GM21526 (cell line): Measurements from ENCODE around the gene IPO11.

Source experiments
- ATAC-seq: cut with Tn5 transposase; IDR thresholded peaks from one replicate; pipeline ENCODE4 v1.9.1; 2021; ENCODE audit warnings: moderate library complexity; ENCODE audit not compliant: unreplicated experiment, low FRiP score

The IPO11 gene

DNA sequence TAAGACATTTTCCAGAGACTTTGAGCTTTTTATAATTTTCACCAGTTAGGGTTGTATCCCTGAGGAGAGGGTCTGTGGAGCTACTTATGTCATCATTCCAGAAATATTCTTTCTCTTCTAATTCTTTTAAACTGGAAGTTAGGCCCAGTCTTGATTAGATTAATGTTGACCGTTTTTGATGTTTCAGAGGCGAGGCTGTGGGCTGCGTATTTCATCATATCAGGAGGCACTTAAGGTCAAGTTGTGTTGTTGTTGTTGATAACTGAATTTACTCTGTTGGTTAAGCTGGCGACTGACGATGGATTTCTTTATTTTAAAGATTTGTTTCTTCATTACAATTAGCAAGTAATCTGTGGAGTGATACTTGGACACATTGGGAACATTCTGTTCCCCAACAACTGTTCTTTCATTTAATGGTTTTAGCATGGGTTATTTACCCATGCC is 20.1 kb downstream of the IPO11 start:
- no peak for ATAC-seq

DNA sequence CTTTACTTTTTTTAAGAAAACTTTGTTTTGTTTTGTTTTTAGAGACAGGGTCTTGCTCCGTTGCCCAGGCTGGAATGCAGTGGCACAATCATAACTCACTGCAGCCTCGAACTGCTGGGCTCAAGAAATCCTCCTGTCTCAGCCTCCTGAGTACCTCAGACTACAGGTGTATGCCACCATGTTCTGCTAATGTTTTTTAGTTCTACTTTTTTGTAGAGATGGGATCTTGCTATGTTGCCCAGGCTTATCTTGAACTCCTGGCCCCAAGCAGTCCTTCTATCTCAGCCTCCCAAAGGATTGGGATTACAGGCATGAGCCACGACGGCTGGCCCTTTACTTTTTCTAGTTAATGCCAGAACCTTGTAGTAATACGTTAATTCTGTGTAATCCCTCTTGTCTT is 36.0 kb downstream of the IPO11 start:
- no peak for ATAC-seq

DNA sequence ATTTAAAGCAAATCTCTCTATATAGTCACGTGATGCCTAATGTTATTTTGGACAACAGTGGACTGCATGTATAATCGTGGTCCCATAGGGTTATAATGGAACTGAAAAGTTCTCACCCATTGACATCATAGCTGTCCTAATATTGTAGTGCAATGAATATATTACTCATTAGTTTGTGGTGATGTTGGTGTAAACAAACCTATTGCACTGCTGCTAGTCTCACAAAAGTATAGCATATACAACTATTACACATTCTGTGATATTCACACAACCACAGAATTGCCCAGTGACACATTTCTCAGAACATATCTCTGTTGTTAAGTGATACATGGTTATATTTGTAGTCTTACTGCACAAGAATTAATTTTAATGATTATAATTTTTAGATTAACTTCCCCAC is 37.7 kb downstream of the IPO11 start:
- no peak for ATAC-seq

DNA sequence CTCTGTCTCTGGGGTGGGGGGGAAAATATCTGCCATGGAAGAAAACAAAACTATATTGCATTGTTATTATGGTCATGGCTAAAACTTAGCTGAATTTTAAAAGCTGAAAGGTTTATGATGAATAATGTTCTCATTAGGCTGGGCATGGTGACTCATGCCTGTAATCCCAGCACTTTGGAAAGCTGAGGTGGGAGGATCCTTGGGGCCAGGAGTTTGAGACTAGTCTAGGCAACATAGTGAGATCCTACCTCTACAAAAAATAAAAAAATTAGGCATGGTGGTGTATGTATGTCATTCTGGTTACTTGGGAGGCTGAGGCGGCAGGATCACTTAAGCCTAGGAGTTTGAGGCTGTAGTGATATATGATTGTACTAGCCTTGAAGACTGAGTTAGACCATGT is 44.5 kb downstream of the IPO11 start:
- no peak for ATAC-seq

DNA sequence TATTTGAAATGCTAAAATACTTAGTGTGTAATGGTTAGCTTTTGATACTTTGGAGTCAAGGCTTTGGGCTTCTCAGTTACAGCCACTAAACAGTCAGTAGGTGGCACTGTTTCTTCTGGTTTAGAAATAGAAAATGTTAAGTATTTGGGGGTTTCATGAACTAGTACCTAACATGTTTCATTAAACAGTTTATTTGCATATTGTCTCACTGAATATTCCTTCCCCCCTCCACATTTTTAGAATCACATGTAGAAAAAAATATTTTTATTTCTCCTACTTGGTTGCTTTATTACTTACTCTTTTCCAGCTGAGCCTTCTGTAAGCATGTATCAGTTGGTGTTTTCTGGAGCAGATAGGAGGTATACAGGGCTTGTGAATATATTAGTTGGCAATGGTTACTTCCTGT is 48.0 kb downstream of the IPO11 start:
- ATAC-seq: peak; percentile 79

DNA sequence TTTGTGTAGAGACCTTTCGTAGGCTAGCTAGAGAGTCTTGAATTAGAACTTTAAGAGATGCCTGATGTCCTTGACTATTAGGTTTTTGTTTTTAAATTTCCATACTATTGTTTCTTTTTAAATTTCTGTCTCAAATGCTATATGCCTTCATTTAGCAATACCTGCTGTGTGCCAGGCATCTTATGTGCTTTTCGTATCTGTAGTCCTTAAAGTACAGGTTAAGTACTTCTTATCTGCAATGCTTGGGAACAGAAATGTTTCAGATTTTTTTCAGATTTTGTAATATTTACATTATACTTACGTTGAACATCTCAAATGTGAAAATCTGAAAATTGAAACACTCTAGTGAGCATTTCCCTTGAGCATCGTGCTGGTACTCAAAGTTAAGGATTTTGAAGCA is 49.0 kb downstream of the IPO11 start:
- ATAC-seq: no peak

DNA sequence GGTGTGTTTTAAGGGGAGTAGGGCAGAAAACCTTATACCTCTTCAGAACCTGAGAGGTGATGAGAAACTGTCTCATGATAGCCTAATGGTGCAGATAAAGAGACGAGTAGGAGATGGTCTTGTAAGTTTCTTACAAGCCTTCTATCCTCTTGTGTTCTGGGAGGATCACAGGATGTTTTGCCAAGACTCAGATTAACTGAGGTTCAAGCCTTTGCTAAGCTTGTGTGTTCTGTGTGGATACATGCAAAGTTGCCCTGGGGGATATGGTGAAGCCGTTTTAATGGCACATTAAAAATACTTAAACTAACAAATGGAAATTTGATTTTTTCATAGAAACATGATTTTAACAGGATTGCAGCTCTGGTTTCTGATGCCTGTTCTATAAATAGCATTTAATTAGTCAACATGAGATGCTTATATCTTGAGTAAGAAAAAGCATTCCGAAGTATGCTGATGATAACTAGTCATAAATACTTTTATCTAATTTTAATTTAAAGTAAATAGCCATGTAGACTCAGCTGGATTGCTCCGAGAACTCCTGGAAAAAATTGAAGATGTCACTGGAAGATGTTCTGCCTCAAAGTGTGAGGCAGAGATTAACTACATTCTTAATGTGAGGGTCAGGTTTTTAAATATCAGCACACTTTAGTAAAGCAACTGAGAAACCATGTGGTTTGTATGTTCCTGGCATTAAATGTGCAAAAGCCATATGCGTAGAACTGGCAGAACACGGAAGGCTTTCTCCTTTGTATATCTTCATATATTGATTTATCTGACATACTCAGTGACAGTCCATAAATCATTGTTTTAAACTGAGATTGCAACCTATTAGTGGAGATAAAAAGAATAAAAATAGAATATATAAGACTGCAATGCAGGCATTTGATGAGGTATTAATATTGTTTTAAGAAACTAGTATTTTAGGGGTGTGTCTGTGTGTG is 53.7 kb downstream of the IPO11 start:
- ATAC-seq: no peak

DNA sequence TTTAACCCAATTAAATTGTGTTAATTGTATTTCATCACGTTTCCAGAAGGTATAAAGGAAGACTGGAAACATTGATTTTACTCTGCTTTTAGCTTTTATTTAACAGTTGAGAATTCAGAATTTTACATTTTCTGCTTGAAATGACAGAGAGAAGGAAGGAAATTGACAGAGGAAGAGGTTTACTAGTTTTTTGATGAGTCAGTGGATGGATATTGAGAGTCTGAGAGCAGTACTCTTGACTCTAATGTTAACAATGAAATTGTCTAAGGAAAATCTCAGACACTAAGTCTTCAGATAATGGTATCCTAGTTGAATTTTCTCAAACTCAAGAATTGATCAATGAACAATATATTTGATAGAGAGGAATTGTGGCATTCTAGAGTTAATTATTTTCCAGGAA is 60.6 kb downstream of the IPO11 start:
- ATAC-seq: no peak

DNA sequence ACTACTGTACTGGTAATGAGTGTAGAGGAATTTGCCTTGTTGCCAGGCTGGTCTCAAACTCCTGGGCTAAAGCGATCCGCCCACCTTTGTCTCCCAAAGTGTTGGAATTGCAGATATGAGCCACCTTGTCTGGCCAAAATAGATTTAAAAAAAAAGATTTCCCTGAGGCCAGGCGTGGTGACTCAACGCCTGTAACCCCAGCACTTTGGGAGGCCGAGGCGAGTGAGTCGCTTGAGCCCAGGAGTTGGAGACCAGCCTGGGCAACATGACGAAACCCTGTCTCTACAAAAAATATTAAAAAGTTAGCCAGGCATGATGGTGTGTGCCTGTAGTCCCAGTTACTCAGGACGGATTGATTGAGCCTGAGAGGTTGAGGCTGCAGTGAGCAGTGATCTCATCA is 62.5 kb downstream of the IPO11 start:
- ATAC-seq: no peak

DNA sequence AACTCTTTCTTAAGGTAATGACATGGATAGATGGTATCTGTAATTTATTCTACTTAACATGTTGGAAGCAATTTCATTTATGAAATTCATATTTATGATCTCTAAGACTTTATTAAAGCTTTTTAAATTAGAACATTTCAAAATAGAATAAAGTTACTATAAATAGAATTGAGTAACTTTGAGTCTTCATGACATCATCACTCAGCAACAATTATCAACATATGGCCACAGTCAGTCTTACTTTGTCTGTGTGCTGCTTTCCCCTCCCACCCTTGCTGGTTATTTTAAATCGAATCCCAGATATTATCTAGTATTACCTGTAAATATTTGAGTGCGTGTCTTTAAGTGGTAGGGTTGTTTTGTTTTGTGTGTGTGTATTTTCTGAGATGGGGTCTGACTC is 65.2 kb downstream of the IPO11 start:
- ATAC-seq: no peak

DNA sequence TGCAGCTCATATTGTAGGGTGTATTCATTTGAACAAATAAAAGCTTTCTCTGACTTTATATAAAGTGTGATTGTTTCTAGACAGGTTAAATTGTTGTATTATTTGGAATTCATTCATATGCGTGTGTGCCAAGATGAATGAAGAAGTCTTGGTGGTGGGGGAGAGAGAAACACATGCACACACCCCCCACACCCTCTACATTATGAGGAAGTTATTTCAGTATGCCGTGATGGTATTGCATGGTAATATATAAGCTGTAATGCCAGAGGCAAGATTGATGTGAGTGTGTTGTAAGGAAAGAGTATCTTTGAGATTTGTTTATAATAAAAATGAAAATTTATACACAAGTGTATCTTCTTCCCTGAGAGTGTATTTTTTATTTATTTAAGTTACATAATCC is 71.0 kb downstream of the IPO11 start:
- no peak for ATAC-seq

DNA sequence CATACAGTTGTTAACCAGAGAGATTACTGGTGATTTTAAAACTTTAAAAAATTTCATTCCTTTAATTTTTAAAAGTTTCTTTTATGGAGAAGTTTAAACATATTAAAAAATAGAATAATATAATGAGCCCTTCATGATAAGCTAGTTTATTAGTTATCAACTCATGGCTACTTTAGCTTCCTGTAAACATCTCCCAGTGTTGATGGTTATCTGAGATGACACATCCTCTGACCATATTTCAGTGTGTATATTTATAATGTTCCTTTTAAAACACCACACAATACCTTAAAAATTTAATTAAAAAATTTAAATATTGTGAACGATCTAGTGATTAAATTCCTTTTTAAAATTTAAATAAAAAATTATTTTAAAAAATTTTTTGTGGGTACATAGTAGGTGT is 74.1 kb downstream of the IPO11 start:
- ATAC-seq: no peak

DNA sequence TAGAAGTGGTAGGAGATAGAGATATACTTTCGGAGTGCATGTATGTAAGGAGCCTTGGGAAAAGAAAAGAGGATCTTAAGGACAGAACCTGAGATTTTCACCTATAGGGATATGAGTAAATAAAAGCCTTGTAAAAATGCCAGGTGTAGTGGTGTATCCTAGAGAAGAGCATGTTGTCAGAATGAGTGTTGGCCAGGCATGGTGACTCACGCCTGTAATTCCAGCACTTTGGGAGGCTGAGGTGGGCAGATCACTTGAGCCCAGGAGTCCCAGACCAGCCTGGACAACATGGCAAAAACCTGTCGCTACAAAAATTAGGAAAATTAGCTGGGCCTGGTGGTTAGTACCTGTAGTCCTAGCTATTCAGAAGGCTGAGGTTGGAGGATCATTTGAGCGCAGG is 76.0 kb downstream of the IPO11 start:
- no peak for ATAC-seq

DNA sequence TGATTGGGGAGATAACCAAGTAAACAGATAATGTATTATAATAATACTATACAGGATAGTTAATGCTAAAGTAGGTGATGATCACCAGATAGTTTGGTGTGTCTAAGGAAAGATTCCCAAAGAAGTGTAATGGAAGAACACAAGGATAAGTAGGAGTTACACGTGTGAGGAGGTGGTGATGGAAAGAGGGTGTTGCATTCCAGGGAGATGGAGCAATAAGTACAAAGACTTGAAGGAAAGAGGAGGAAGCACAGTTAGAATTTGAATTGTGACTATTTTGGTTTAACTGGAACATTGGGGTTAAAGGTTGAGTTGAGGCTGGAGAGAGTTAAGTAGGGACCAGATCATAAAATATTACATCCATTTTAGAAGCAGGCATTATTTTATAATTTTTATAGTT is 76.9 kb downstream of the IPO11 start:
- no peak for ATAC-seq

DNA sequence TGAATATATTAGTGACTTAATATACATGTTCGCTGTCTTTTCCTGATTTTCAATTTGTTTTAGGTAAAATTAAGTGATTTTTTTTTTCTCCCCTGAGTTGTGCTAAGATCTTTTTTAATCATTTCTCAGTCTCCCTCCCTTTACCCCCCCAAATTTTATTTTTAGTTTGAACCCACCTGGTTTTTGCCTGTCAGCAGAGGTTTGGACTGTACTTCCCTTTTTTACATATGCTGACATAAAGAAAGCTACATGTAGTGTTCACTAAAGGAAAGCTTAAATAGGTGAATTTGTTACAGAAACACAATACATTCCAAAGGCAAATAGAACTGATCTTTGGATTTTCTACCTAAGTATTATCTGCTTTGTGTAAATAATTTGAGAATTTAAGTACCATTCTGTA is 82.2 kb downstream of the IPO11 start:
- ATAC-seq: no peak

DNA sequence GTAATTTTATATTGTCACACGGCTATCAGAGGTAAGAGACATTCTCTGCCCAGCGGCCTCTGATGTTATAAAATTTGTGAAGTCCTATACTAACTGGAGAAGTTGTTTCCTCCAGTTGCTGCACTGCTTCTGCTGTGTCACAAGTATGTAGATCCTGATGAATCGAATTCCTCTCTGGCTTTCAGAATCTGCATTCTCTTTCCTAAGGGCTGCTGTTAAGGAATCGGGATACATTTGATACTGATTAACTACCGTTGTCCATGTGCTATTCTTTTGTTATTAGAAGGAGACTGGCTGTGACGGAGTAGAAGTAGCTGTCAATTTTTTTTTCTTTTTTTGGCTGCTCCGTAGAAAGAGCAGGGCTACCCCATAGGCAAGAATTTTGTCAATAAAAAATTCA is 84.3 kb downstream of the IPO11 start:
- no peak for ATAC-seq

DNA sequence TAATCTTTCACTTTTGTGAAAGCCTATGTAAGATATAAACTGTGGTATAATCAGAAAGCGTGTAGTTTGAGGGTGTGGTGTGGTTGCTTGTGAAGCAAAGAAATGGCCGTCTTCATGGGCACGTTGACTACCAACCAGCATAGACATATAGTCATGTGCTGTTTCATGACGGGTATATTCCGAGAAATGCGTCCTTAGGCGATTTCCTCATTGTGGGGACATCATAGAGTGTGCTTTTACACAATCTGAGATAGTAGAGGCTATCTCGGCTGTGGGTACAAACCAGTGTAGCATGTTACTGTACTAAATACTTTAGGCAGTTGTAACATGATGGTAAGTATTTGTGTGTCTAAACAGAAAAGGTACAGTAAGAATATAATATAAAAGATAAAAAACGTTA is 86.4 kb downstream of the IPO11 start:
- no peak for ATAC-seq

DNA sequence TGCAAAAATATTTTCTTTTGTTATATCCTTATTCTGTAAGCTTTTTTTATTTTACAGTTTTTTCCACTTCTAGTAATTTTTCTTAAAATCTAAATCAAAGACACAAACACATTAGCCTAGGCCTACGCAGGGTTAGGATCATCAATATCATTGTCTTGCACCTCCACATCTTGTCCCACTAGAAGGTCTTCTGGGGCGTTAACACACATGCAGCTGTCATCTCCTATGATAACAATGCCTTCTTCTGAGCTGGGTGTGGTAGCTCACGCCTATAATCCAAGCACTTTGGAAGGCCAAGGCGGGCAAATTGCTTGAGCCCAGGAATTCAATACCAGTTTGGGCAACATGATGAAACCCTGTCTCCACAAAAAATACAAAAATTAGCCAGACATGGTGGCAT is 87.2 kb downstream of the IPO11 start:
- ATAC-seq: no peak

DNA sequence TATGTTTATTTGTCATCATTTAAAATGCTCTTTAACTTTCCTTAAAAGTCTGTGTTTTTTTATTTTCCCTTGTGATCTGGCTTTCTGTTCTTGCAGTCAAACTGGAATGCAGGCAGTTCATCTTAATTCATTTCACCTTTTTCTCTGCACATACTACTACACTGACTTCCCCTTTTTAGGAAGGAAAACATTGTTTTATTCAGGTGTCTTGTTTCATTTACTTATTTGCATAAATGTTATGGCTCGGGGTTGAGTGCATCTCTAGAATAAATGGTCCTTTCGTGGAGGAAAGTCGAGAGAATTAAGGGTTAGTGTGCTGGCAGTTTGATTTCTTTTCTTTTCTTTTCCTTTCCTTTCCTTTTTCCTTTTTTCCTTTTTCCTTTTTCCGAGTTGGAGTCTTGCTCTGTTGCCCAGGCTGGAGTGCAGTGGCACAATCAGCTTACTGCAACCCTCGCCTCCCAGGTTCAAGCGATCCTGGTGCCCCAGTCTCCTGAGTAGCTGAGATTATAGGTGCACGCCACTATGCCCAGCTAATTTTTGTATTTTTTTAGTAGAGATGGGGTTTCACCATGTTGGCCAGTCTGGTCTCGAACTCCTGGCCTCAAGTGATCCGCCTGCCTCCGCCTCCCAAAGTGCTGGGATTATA is 90.0 kb downstream of the IPO11 start:
- ATAC-seq: no peak

DNA sequence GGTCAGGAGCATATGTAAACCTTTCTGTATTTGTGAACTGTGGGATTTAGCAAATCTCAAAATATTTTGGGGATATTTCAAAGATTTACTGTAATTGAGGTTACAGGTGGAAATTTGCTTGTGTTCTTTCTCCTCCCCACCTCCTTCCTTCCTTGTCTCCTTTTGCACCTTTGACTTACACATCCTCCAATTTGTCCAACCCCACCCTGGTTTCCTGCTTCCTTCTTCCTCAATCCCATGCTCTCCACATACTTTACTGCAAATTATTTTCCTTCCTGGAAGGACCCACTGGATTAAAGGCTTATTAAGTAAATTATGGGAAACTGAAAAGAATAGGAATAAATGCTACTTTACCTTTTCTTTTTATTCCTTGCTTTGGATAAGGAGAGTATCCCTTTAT is 91.6 kb downstream of the IPO11 start:
- no peak for ATAC-seq

DNA sequence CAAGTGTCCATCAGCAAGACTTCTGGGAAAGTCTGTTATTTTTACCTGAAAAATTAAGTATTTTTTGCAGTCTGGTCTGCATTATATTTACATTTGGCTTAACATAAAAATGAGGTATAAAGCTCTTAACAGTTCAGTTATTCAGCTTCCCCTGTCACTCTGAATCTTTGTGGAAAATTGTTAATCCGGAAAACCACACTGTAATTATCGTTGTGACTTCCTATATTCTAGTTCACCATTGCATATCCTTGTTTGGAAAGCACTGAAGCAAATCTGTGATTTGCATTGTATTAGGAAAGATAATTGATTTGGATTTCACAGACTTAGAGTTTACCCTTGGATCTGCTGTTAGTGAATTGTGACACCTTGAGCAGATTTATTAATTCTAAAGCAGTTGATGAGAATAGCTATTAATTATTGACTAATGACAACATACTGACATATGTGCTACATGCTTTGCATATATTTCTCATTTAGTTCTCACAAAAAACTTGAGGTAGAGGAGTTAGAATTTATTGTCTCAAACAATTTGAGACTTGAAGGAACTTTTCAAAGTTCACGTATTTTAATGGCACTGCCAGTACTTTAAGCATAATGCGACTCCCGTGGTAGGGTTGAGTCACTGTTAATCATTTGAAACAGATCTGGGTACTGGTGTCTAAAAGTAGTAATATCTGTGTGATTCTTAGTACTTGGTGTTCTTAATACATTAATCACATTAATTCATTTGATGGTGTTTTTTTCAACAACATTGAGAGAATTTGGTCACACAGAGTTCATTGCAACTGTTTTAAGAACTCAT is 94.3 kb downstream of the IPO11 start:
- ATAC-seq: no peak
